ENCODE measurements around the gene CDC25B. TPM values are rescaled to one million over a fixed set of nuclear protein-coding genes. Genes with fewer than 3 reads are reported as not detected.
"Not testable (repeated sequence)": the region's sequence is repeated elsewhere in the genome, so short reads cannot be mapped to it uniquely, and the experiment has no call there.

CDC25B gene
- total and polyA plus RNA-seq, 7 donors = 5.1 to 9.1 (median 7.1) TPM

- no peaks in the 10 kb centered on the region for H3K4me1 ChIP-seq
- intact Hi-C loops (cut with DNase I) = no loop called here
- no peak for TF ChIP-seq CTCF (IDR thresholded peaks at IDR 0.05)
- 53 to 75% (median 56%) methylated on average over 4 of the region's 4 CpGs for WGBS, 3 donors
- peaks cover 7 to 72% of the 10 kb centered on the region in 2 donors for H3K36me3 ChIP-seq (ENCODE audit: insufficient read depth in 1 of 2, low read depth in 1 of 2)
- no peaks in the 10 kb centered on the region for H3K9me3 ChIP-seq
- ATAC-seq (no peak), DNase-seq (no peak)
- no peaks in the 10 kb centered on the region for H3K27me3 ChIP-seq (ENCODE audit: insufficient read depth in 3 of 3, low read length in 2 of 3)
- H3K27ac ChIP-seq = no peak overlapping the region
- no peak overlapping the region for H3K4me3 ChIP-seq
Observed at GRCh38 chr20:3826420-3826819, 30.3 kb downstream of the CDC25B start.

- ATAC-seq = no peak
Observed at GRCh38 chr20:3828798-3829197, 32.7 kb downstream of the CDC25B start.

GRCh38 chr20:3829891-3830290 is 33.8 kb downstream of the CDC25B start:
- DNase-seq; H3K9me3 ChIP-seq; H3K4me1 ChIP-seq; H3K4me3 ChIP-seq; intact Hi-C loops (cut with DNase I); H3K27me3 ChIP-seq (ENCODE audit: insufficient read depth in 3 of 3, low read length in 2 of 3); ATAC-seq; H3K27ac ChIP-seq: not testable (repeated sequence)
- peaks cover 0 to 46% of the 10 kb centered on the region in 2 donors for H3K36me3 ChIP-seq (ENCODE audit: insufficient read depth in 1 of 2, low read depth in 1 of 2)
- 91 to 97% (median 96%) methylated on average over 4 to 5 of the region's 5 CpGs for WGBS, 3 donors

More at GRCh38 chr20:3828798-3829197, 32.7 kb downstream of the CDC25B start:
- no peak overlapping the region for H3K4me3 ChIP-seq
- intact Hi-C loops (cut with DNase I) = no loop called here
- WGBS, 3 donors = 82 to 100% (median 92%) methylated on average over 3 of the region's 3 CpGs
- no peak for DNase-seq
- H3K27me3 ChIP-seq (ENCODE audit: insufficient read depth in 3 of 3, low read length in 2 of 3) = no peaks in the 10 kb centered on the region
- H3K27ac ChIP-seq = no peak overlapping the region
- peaks cover 3 to 57% of the 10 kb centered on the region in 2 donors for H3K36me3 ChIP-seq (ENCODE audit: insufficient read depth in 1 of 2, low read depth in 1 of 2)
- no peak for TF ChIP-seq CTCF (IDR thresholded peaks at IDR 0.05)
- no peaks in the 10 kb centered on the region for H3K4me1 ChIP-seq
- H3K9me3 ChIP-seq = no peaks in the 10 kb centered on the region

- ATAC-seq = no peak
- H3K36me3 ChIP-seq (ENCODE audit: insufficient read depth in 1 of 2, low read depth in 1 of 2) = peaks cover 0 to 5% of the 10 kb centered on the region in 2 donors
- H3K4me3 ChIP-seq = no peak overlapping the region
- H3K27me3 ChIP-seq (ENCODE audit: insufficient read depth in 3 of 3, low read length in 2 of 3) = no peaks in the 10 kb centered on the region
- WGBS, 3 donors = 93 to 96% (median 94%) methylated on average over 4 of the region's 4 CpGs
- H3K27ac ChIP-seq = no peak overlapping the region
- intact Hi-C loops (cut with DNase I) = no loop called here
- DNase-seq = no peak
- TF ChIP-seq CTCF (IDR thresholded peaks at IDR 0.05) = no peak
- no peaks in the 10 kb centered on the region for H3K4me1 ChIP-seq
- no peaks in the 10 kb centered on the region for H3K9me3 ChIP-seq
Observed at GRCh38 chr20:3836132-3836531, 40.0 kb downstream of the CDC25B start.

GRCh38 chr20:3839328-3839727 is 43.2 kb downstream of the CDC25B start:
- TF ChIP-seq CTCF (IDR thresholded peaks at IDR 0.05) = no peak
- 75 to 84% (median 84%) methylated on average over 3 of the region's 3 CpGs for WGBS, 3 donors
- intact Hi-C loops (cut with DNase I) = no loop called here

GRCh38 chr20:3840201-3840600 is 44.1 kb downstream of the CDC25B start:
- intact Hi-C loops (cut with DNase I) = not testable (repeated sequence)
- WGBS, 3 donors = 96% methylated on average over 7 of the region's 7 CpGs

More at GRCh38 chr20:3839328-3839727, 43.2 kb downstream of the CDC25B start:
- DNase-seq = no peak
- no peaks in the 10 kb centered on the region for H3K4me1 ChIP-seq
- H3K27me3 ChIP-seq (ENCODE audit: insufficient read depth in 3 of 3, low read length in 2 of 3) = no peaks in the 10 kb centered on the region
- H3K4me3 ChIP-seq = no peak overlapping the region
- no peak overlapping the region for H3K27ac ChIP-seq
- ATAC-seq = no peak
- no peaks in the 10 kb centered on the region for H3K9me3 ChIP-seq
- no peaks in the 10 kb centered on the region for H3K36me3 ChIP-seq (ENCODE audit: insufficient read depth in 1 of 2, low read depth in 1 of 2)

More at GRCh38 chr20:3840201-3840600, 44.1 kb downstream of the CDC25B start:
- H3K4me3 ChIP-seq; H3K9me3 ChIP-seq; H3K27ac ChIP-seq; ATAC-seq; H3K36me3 ChIP-seq (ENCODE audit: insufficient read depth in 1 of 2, low read depth in 1 of 2); H3K4me1 ChIP-seq; DNase-seq; H3K27me3 ChIP-seq (ENCODE audit: insufficient read depth in 3 of 3, low read length in 2 of 3): not testable (repeated sequence)

All from psoas muscle (tissue), 8 donors.